Gastrocnemius medialis (tissue), 4 donors: Measurements from ENCODE around the gene ZNF330. TPM values are rescaled to one million over a fixed set of nuclear protein-coding genes. Genes with fewer than 3 reads are reported as not detected.
"Not testable (repeated sequence)": the region's sequence is repeated elsewhere in the genome, so short reads cannot be mapped to it uniquely, and the experiment has no call there.

ENCODE experiments used
- ATAC-seq, 2 donors: fragments of 150-250 bp; one replicate each; pipeline ENCODE4 v1.9.1; 2016
- DNase-seq, 2 donors: peaks; one replicate each; pipeline ENCODE4 v3.0.0-alpha.2; 2019
- H3K27ac ChIP-seq, 4 donors: fragments of 200-600 bp; sonication (generic); 1 replicate in 1 of 4; 2 replicates in 3 of 4; pipeline ENCODE4 v1.5.1; 2016 to 2018; ENCODE audit warnings: mild to moderate bottlenecking in 2 of 4, moderate library complexity in 1 of 4
- H3K27me3 ChIP-seq, 3 donors: fragments of 200-600 bp; sonication (generic) in 2 of 3; 1 replicate in 1 of 3; 2 replicates in 2 of 3; pipeline versions ENCODE4 v1.5.1 to v1.6.0; 2016 to 2019; ENCODE audit warnings: mild to moderate bottlenecking in 1 of 3, moderate library complexity in 1 of 3
- H3K36me3 ChIP-seq, 2 donors: fragments of 200-600 bp; sonication (generic) in 1 of 2; one replicate each; pipeline ENCODE4 v1.5.1; 2017 to 2018
- H3K4me1 ChIP-seq, 2 donors: fragments of 200-600 bp; sonication (generic) in 1 of 2; one replicate each; pipeline ENCODE4 v1.5.1; 2016 to 2017; ENCODE audit warnings: mild to moderate bottlenecking in 2 of 2
- H3K4me3 ChIP-seq, 4 donors: fragments of 200-600 bp; sonication (generic) in 3 of 4; 1 replicate in 1 of 4; 2 replicates in 3 of 4; pipeline ENCODE4 v1.5.1; 2016 to 2019; ENCODE audit warnings: mild to moderate bottlenecking in 2 of 4
- H3K9me3 ChIP-seq, 3 donors: fragments of 200-600 bp; sonication (generic) in 2 of 3; 1 replicate in 1 of 3; 2 replicates in 2 of 3; pipeline ENCODE4 v1.5.1; 2016 to 2019
- POLR2A ChIP-seq, 2 donors: fragments of 450-650 bp; IDR thresholded peaks; one replicate each; pipeline ENCODE4 v1.6.1; 2017; ENCODE audit warnings: antibody characterized with exemption in 2 of 2, mild to moderate bottlenecking in 2 of 2, moderate library complexity in 2 of 2
- in situ Hi-C, 4 donors: fragments of 200-750 bp; cut with MboI; loops; one replicate each; pipeline versions ENCODE4 v1.15.0 to v1.8.0; 2017; ENCODE audit warnings: low sequenced_read_pairs in 4 of 4
- intact Hi-C: fragments of 100-400 bp; cut with DNase I; formaldehyde crosslinking; loops from one replicate; pipeline ENCODE4 v1.15.1; 2023; ENCODE audit warnings: low total_unique reads
- total RNA-seq, 4 donors: library from RNA; depleted of rRNA; stranded (reverse); fragments of >200 nt; gene quantifications; one replicate each; pipeline versions ENCODE4 v1.1.0 to v1.2.3, GENCODE V29; 2016
- TF ChIP-seq, protein P1 (sequence below), 5 experiments: fragments of 450-650 bp in 3 of 5; fragments of 200-600 bp in 2 of 5; sonication (generic) in 2 of 5; IDR thresholded peaks in 4 of 5; conservative IDR thresholded peaks in 1 of 5; 1 replicate in 4 of 5; 2 replicates in 1 of 5; pipeline ENCODE4 v1.5.1; 2016 to 2019; ENCODE audit warnings: antibody characterized with exemption in 5 of 5, mild to moderate bottlenecking in 3 of 5, moderate library complexity in 3 of 5

ZNF330 gene
- total RNA-seq, 4 donors from 2014 or later: 24.0 to 54.3 (median 36.1) TPM

DNA sequence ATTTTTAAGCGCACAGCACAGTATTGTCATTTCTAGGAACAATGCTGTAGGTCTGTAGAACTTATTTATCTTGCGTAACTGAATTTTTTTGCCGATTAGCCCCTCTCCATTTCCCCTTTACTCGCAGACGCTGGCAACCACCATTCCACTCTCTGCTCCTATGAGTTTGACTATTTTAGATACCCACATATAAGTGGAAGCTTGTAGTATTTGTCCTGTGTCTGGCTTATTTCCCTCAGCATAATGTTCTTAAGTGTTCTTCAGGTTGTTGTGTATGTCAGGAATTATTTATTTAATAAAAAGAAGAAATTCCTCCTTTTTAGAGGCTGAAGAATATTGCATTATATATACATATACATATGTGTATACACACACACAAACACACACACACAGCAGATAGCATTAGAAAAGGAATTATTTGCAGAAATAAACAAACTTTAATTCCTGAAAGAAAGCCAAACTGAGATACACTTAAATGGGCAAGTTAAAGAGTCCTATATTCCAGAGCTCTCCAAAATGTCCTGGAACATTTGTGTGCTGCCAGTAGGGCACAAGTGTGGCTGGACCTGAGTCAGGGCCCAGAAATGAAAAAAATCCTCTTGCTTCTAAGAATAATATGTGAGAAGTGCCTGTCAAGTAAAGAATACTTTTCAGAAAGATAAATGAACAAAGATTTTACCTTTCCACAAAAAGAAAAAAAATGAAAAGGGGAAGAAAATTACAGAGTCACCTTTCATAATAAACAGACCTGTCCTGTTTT is 4.5 kb upstream of the ZNF330 start:
- Histone ChIP-seq H3K4me3 (no peak overlapping the region), H3K27ac (no peak overlapping the region), H3K4me1 (no peaks in the 10 kb centered on the region), H3K9me3 (no peaks in the 10 kb centered on the region), H3K27me3 (no peaks in the 10 kb centered on the region), H3K36me3 (no peaks in the 10 kb centered on the region)
- no peak for TF ChIP-seq POLR2A (IDR thresholded peaks at IDR 0.05)
- TF ChIP-seq, protein P1, sequence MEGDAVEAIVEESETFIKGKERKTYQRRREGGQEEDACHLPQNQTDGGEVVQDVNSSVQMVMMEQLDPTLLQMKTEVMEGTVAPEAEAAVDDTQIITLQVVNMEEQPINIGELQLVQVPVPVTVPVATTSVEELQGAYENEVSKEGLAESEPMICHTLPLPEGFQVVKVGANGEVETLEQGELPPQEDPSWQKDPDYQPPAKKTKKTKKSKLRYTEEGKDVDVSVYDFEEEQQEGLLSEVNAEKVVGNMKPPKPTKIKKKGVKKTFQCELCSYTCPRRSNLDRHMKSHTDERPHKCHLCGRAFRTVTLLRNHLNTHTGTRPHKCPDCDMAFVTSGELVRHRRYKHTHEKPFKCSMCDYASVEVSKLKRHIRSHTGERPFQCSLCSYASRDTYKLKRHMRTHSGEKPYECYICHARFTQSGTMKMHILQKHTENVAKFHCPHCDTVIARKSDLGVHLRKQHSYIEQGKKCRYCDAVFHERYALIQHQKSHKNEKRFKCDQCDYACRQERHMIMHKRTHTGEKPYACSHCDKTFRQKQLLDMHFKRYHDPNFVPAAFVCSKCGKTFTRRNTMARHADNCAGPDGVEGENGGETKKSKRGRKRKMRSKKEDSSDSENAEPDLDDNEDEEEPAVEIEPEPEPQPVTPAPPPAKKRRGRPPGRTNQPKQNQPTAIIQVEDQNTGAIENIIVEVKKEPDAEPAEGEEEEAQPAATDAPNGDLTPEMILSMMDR (IDR thresholded peaks at IDR 0.05 in 4 of 5, conservative IDR thresholded peaks at IDR 0.05 in 1 of 5): no peak
- ATAC-seq (no peak), DNase-seq (no peak)
- in situ Hi-C loops (no loop called here), intact Hi-C loops (no loop called here)

DNA sequence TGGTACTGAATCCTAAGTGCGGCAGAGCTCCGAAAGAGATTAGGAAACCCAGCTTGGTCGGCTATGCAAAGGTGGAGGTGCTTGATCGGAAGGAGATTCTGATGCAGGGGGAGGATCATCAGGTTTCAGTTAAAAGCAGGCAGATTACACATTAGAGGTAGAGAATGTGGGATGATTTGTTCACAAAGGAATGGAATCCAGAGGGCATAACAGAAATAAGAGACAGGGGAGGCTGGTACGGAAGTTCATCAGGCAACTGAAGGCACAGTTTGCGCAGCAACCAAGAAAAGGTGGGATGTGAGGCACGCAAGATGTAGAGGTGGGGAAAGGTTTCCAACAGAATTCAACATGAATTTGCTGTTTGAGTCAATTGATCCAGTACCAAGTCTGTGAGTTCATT is 424 bp upstream of the ZNF330 start:
- TF ChIP-seq, protein P1 (IDR thresholded peaks at IDR 0.05 in 4 of 5, conservative IDR thresholded peaks at IDR 0.05 in 1 of 5): no peak
- no peak for TF ChIP-seq POLR2A (IDR thresholded peaks at IDR 0.05)
- peak in 1 of 2 donors; percentile 6 for ATAC-seq
- no peaks in the 10 kb centered on the region for H3K27me3 ChIP-seq
- peaks cover 28 to 31% of the 10 kb centered on the region in 2 donors for H3K4me1 ChIP-seq
- peak overlapping the region; percentile 98 to 100 (median 98) for H3K4me3 ChIP-seq
- H3K27ac ChIP-seq: peak overlapping the region; percentile 98 to 100 (median 100)
- in situ Hi-C loops: no loop called here
- H3K36me3 ChIP-seq: peaks cover 0 to 4% of the 10 kb centered on the region in 2 donors
- no peaks in the 10 kb centered on the region for H3K9me3 ChIP-seq
- intact Hi-C loops: loop anchor here (2.0 to 5.0 kb wide), 4 partner anchors 109 to 1962 kb away; partner anchors contain the start of genes IL15 and USP38
- no peak for DNase-seq

DNA sequence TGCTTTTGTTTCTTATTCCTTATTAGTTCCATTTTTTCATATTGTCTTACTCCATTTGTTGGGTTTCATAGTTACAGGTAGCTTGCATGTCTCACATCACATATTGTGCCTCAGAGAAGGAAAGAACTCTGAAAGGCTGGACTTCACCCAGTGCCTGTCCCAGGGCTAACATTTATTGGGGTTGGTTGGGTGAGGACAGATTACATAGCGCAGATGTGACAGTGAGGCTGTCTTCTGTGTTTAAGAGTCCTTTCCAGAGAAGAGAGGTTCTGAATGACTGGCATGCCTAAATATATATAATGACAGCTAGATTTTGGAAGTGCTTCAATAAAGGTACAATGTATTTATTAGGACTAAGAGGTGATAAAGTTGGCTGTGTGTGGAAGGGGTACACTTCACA is 2.7 kb downstream of the ZNF330 start:
- intact Hi-C loops (loop anchor here (5.0 kb wide), 3 partner anchors 366 to 1959 kb away; partner anchors contain the start of genes IL15 and USP38), in situ Hi-C loops (no loop called here)
- H3K27ac ChIP-seq: peak overlapping the region; percentile 36 to 100 (median 100)
- no peaks in the 10 kb centered on the region for H3K9me3 ChIP-seq
- H3K27me3 ChIP-seq: no peaks in the 10 kb centered on the region
- peaks cover 0 to 31% of the 10 kb centered on the region in 2 donors for H3K36me3 ChIP-seq
- no peak for DNase-seq
- TF ChIP-seq POLR2A (IDR thresholded peaks at IDR 0.05): no peak
- TF ChIP-seq, protein P1 (IDR thresholded peaks at IDR 0.05 in 4 of 5, conservative IDR thresholded peaks at IDR 0.05 in 1 of 5): no peak
- ATAC-seq: no peak
- no peak overlapping the region for H3K4me3 ChIP-seq
- H3K4me1 ChIP-seq: peaks cover 28 to 31% of the 10 kb centered on the region in 2 donors

DNA sequence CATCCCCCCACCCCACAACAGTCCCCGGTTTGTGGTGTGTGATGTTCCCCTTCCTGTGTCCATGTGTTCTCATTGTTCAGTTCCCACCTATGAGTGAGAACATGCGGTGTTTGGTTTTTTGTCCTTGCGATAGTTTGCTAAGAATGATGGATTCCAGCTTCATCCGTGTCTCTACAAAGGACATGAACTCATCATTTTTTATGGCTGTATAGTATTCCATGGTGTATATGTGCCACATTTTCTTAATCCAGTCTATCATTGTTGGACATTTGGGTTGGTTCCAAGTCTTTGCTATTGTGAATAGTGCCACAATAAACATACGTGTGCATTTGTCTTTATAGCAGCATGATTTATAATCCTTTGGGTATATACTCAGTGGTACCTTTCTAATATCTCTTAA is 6.6 kb downstream of the ZNF330 start:
- in situ Hi-C loops, H3K9me3 ChIP-seq, H3K27ac ChIP-seq, DNase-seq, H3K27me3 ChIP-seq, H3K4me3 ChIP-seq, intact Hi-C loops, ATAC-seq: not testable (repeated sequence)
- Histone ChIP-seq H3K36me3 (peaks cover 0 to 63% of the 10 kb centered on the region in 2 donors), H3K4me1 (peaks cover 21 to 22% of the 10 kb centered on the region in 2 donors)

DNA sequence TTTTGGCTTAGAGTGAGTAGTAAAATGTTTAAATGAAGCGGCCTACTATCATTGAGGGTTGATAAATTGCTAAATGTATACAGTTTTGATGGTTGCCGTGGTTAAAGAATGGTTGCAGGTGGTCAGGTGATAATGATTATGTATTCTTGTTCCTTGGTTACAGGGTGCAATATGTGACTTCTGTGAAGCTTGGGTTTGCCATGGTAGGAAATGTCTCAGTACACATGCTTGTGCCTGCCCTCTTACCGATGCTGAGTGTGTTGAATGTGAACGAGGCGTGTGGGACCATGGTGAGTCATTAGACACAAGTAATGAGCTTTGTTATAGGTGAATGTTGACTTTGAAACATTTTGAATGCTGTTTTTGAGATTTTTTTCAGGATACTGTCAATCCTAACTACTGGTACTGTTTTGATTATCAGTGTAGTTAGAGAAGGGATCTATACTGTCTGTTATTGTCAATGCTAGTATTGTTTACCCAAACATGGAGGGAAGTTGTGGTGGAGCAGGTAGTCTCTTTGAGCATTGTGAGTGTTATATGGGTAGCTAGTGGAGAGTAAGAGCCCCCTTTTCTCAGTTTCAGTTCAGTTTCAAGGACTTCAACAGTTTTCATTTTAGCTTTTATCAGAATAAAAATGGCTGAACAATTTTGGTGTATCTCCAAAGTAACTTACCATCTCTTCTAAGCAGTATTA is 8.9 kb downstream of the ZNF330 start:
- DNase-seq (no peak), ATAC-seq (no peak)
- no peak overlapping the region for H3K4me3 ChIP-seq
- H3K9me3 ChIP-seq: no peaks in the 10 kb centered on the region
- H3K27ac ChIP-seq: no peak overlapping the region
- H3K36me3 ChIP-seq: peaks cover 0 to 81% of the 10 kb centered on the region in 2 donors
- in situ Hi-C loops: no loop called here
- H3K4me1 ChIP-seq: peaks cover 0 to 1% of the 10 kb centered on the region in 2 donors
- no peak for TF ChIP-seq POLR2A (IDR thresholded peaks at IDR 0.05)
- TF ChIP-seq, protein P1 (IDR thresholded peaks at IDR 0.05 in 4 of 5, conservative IDR thresholded peaks at IDR 0.05 in 1 of 5): no peak
- intact Hi-C loops: no loop called here
- H3K27me3 ChIP-seq: no peaks in the 10 kb centered on the region
